DOHH2 (cell line): ENCODE data around the gene SEC11C.

ENCODE experiments used
- EZH2phosphoT487 ChIP-seq: fragments of 200-600 bp; sonication (generic); IDR thresholded peaks from 2 replicates; pipeline ENCODE4 v1.6.1; 2017; ENCODE audit warnings: borderline replicate concordance, mild to moderate bottlenecking, antibody characterized with exemption, low read length, moderate library complexity, mixed read lengths
- TF ChIP-seq, protein P1 (sequence below): fragments of 200-600 bp; sonication (generic); IDR thresholded peaks from one replicate; pipeline ENCODE4 v1.5.1; 2014; ENCODE audit warnings: antibody characterized with exemption, mild to moderate bottlenecking, low read depth, low read length; ENCODE audit not compliant: poor library complexity, severe bottlenecking

DNA sequence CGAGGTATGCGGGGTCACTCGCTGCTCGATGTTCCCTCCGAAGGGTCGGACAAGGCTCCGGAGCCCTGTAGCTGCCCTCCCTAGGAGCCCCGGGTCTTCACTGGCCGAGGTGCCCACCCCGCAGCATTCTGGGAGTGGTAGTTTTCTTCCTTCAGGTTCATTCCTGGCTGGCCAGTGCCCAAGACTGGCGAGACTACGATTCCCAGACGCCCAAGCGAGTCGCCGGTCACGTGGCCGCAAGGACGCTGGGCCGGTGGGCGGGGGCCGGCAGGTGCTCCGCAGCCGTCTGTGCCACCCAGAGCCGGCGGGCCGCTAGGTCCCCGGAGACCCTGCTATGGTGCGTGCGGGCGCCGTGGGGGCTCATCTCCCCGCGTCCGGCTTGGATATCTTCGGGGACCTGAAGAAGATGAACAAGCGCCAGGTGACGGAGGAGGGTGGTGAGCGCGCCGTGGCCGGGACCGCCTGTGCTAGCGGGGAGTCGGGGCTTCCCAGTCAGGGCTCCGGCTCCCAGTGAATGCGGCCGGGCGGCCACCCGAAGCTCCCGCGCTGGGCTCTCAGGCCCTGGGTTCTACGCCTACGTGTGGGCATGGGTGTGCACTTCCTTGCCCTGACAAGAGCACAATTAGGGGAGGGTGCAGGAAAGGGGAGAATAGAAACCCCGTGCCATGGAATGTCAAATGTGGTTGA is at the start of gene SEC11C:
- TF ChIP-seq EZH2phosphoT487 = no peak
- TF ChIP-seq, protein P1, sequence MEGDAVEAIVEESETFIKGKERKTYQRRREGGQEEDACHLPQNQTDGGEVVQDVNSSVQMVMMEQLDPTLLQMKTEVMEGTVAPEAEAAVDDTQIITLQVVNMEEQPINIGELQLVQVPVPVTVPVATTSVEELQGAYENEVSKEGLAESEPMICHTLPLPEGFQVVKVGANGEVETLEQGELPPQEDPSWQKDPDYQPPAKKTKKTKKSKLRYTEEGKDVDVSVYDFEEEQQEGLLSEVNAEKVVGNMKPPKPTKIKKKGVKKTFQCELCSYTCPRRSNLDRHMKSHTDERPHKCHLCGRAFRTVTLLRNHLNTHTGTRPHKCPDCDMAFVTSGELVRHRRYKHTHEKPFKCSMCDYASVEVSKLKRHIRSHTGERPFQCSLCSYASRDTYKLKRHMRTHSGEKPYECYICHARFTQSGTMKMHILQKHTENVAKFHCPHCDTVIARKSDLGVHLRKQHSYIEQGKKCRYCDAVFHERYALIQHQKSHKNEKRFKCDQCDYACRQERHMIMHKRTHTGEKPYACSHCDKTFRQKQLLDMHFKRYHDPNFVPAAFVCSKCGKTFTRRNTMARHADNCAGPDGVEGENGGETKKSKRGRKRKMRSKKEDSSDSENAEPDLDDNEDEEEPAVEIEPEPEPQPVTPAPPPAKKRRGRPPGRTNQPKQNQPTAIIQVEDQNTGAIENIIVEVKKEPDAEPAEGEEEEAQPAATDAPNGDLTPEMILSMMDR = no peak
